Lower lobe of right lung (tissue), 2 donors: ENCODE data around the gene CPXM2. TPM values are rescaled to one million over a fixed set of nuclear protein-coding genes. Genes with fewer than 3 reads are reported as not detected.

ENCODE experiments used
- ATAC-seq, 2 donors: fragments of 200-7000 bp; cut with Tn5 transposase; one replicate each; pipeline ENCODE4 v1.9.1; 2020 to 2022; ENCODE audit warnings: mild to moderate bottlenecking in 2 of 2, moderate library complexity in 2 of 2
- DNase-seq: peaks from one replicate; pipeline ENCODE4 v3.0.0-alpha.2; 2020
- H3K27ac ChIP-seq: fragments of 200-600 bp; one replicate; pipeline ENCODE4 v1.8.0; 2022
- H3K27me3 ChIP-seq: fragments of 200-600 bp; one replicate; pipeline ENCODE4 v1.8.0; 2022; ENCODE audit warnings: low read depth
- H3K36me3 ChIP-seq: fragments of 200-600 bp; one replicate; pipeline ENCODE4 v1.8.0; 2022; ENCODE audit warnings: mild to moderate bottlenecking
- H3K4me1 ChIP-seq: fragments of 200-600 bp; one replicate; pipeline ENCODE4 v1.8.0; 2022
- H3K4me3 ChIP-seq: fragments of 200-600 bp; one replicate; pipeline ENCODE4 v1.8.0; 2022; ENCODE audit warnings: mild to moderate bottlenecking
- H3K9me3 ChIP-seq: fragments of 200-600 bp; one replicate; pipeline ENCODE4 v1.8.0; 2022
- intact Hi-C: fragments of 100-400 bp; cut with DNase I; formaldehyde crosslinking; loops from one replicate; pipeline ENCODE4 v1.11.0; 2022
- total RNA-seq: library from RNA; stranded (reverse); fragmentation: NEBNext Ultra II Directional; extraction: Animal tissue kit (Norgen Biotek cat#: 25700); gene quantifications from one replicate; pipeline ENCODE4 v1.2.1, GENCODE V29; 2021
- TF ChIP-seq, protein P1 (sequence below): fragments of 200-600 bp; IDR thresholded peaks from one replicate; pipeline ENCODE4 v1.8.0; 2022; ENCODE audit warnings: antibody characterized with exemption, mild to moderate bottlenecking
- donor health status: DM: no; HTN: yes; CAD: no; lungs with severe emphysema.

Gene CPXM2
- total RNA-seq, 1 donor from 2014 or later, result 6.3 TPM

DNA sequence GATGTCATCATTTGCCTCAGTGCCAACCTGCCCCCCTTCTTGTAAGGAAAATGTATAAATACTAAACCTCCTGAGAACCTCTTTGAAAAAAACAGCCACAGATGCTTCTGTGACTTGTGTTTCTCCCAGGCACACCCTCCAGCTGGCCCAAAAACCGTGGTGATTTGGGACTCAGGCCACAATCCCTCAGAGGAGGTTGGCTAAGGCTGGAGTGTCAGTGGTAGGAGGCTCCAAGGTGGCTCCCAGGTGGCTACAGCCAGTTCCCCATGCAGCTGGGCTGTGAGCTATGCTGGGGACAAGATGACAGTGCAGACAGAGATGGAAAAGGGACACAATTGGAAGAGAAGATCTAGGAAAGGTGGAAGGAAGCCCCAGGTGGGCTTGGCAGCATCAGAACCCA lies 104.7 kb downstream of the CPXM2 start:
- no peaks in the 10 kb centered on the region for H3K36me3 ChIP-seq
- ATAC-seq (no peak), DNase-seq (no peak)
- H3K27ac ChIP-seq, result no peak overlapping the region
- no peaks in the 10 kb centered on the region for H3K4me1 ChIP-seq
- intact Hi-C loops, result no loop called here
- no peak overlapping the region for H3K4me3 ChIP-seq
- TF ChIP-seq, protein P1, sequence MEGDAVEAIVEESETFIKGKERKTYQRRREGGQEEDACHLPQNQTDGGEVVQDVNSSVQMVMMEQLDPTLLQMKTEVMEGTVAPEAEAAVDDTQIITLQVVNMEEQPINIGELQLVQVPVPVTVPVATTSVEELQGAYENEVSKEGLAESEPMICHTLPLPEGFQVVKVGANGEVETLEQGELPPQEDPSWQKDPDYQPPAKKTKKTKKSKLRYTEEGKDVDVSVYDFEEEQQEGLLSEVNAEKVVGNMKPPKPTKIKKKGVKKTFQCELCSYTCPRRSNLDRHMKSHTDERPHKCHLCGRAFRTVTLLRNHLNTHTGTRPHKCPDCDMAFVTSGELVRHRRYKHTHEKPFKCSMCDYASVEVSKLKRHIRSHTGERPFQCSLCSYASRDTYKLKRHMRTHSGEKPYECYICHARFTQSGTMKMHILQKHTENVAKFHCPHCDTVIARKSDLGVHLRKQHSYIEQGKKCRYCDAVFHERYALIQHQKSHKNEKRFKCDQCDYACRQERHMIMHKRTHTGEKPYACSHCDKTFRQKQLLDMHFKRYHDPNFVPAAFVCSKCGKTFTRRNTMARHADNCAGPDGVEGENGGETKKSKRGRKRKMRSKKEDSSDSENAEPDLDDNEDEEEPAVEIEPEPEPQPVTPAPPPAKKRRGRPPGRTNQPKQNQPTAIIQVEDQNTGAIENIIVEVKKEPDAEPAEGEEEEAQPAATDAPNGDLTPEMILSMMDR, result no peak
- peaks cover 5% of the 10 kb centered on the region for H3K27me3 ChIP-seq
- H3K9me3 ChIP-seq, result no peaks in the 10 kb centered on the region

DNA sequence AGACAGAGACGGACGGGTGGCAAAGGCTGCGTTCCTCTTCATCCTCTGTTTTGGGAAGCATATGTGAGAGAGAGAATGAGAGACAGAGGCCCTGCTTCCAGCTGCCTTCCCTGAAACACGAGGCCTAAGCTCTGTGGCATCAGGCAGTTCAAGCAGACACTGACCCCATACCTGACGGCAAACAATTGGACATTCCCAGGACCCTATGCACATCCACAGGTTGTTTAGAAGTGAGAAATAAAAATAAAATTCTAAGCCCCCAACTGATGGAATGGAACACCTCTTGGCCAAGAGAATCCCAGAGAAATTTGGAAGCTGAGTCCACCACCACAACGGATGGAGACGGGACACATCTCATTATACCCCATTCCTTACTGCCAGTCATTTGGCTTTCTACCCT lies 105.3 kb downstream of the CPXM2 start:
- no peak overlapping the region for H3K27ac ChIP-seq
- H3K36me3 ChIP-seq, result no peaks in the 10 kb centered on the region
- H3K9me3 ChIP-seq, result no peaks in the 10 kb centered on the region
- TF ChIP-seq, protein P1, result no peak
- no peak overlapping the region for H3K4me3 ChIP-seq
- DNase-seq, result no peak
- H3K27me3 ChIP-seq, result peaks cover 5% of the 10 kb centered on the region
- H3K4me1 ChIP-seq, result no peaks in the 10 kb centered on the region
- no peak for ATAC-seq
- intact Hi-C loops, result no loop called here

DNA sequence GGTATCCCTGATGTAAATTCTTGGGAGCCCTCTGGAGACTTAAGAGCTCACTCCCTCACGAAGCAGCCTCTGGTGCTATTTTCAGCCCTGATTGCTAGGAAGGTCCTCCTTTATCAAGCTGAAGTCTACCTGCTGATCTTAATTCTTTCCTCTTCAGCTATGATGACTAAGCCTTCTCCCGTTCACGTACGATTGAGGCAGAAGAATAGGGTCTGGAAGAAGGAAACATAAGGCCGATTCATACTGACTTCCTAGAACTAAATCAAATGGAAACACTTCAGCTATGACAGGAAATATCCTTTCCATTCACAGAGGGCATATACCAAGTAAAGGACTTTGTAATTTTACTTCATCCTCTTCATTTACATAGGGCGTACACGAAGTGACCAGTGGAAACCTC lies 107.0 kb downstream of the CPXM2 start:
- no peak overlapping the region for H3K4me3 ChIP-seq
- no peaks in the 10 kb centered on the region for H3K9me3 ChIP-seq
- ATAC-seq (no peak), DNase-seq (no peak)
- H3K4me1 ChIP-seq, result no peaks in the 10 kb centered on the region
- TF ChIP-seq, protein P1, result no peak
- H3K36me3 ChIP-seq, result no peaks in the 10 kb centered on the region
- peaks cover 8% of the 10 kb centered on the region for H3K27me3 ChIP-seq
- intact Hi-C loops, result no loop called here
- H3K27ac ChIP-seq, result no peak overlapping the region

DNA sequence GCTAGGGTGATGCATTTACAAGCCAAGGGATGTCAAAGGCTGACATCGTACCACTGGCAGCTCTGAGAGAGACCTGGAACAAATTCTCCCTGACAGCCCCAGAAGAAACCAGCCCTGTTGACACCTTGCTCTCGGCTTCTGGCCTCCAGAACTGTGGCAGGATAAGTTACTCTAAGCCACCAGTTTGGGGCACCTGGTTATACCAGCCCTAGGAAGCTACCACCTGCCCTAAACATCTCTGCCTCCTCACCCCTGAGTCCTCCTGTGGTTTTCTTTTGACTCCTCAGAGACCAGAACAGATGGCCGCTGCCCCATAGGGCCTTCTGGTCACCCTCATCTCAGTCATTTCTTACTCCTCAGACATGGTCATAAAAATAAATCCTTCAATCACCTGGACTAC lies 107.4 kb downstream of the CPXM2 start:
- intact Hi-C loops, result no loop called here
- no peaks in the 10 kb centered on the region for H3K9me3 ChIP-seq
- H3K4me1 ChIP-seq, result no peaks in the 10 kb centered on the region
- no peak overlapping the region for H3K27ac ChIP-seq
- peaks cover 8% of the 10 kb centered on the region for H3K27me3 ChIP-seq
- no peak overlapping the region for H3K4me3 ChIP-seq
- H3K36me3 ChIP-seq, result no peaks in the 10 kb centered on the region
- TF ChIP-seq, protein P1, result no peak
- no peak for ATAC-seq
- DNase-seq, result no peak

DNA sequence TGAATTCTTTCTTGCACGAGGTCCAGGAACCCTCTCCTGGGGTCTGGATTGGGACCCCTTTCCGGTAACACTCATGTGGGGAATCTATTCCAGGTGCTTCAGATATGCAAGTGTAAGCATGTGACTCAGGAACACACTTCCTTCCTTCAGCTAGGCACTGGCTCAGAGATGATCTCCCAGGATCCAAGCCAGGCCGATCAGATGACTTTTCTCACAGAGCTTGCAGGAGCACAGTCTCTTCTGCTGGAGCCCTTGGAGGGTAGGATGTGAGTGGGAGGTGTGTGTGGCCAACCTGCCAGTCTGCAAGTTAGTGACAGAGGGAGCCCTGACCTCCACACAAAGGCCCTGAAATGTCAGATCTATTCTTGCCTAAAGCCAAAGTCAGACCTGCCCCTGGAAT lies 108.3 kb downstream of the CPXM2 start:
- ATAC-seq (no peak), DNase-seq (no peak)
- Histone ChIP-seq H3K4me1 (no peaks in the 10 kb centered on the region), H3K36me3 (no peaks in the 10 kb centered on the region), H3K27ac (no peak overlapping the region), H3K4me3 (no peak overlapping the region), H3K27me3 (peaks cover 8% of the 10 kb centered on the region), H3K9me3 (no peaks in the 10 kb centered on the region)
- intact Hi-C loops, result no loop called here
- TF ChIP-seq, protein P1, result no peak

DNA sequence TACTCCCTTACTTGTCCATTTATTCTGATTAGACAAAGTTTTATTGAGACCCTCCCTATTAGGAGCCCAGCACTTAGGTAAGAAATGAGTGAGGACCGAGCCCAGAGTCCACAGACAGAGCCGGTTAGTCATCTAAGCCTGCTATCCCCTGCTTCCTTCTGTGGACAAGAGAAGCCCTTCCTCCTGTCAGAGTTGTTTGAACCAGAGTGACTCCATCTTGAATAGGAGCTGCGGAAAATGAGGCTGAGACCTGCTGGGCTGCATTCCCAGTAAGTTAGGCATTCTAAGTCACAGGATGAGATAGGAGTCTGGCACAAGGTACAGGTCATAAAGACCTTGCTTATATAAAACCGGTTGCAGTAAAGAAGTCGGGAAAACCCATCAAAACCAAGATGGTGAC lies 109.1 kb downstream of the CPXM2 start:
- Histone ChIP-seq H3K9me3 (no peaks in the 10 kb centered on the region), H3K36me3 (no peaks in the 10 kb centered on the region), H3K27ac (no peak overlapping the region), H3K4me3 (no peak overlapping the region), H3K27me3 (peaks cover 12% of the 10 kb centered on the region), H3K4me1 (no peaks in the 10 kb centered on the region)
- ATAC-seq (no peak), DNase-seq (no peak)
- TF ChIP-seq, protein P1, result no peak
- intact Hi-C loops, result no loop called here
